Prostate gland (tissue), 2 donors: ENCODE data around the gene CCDC149. TPM values are rescaled to one million over a fixed set of nuclear protein-coding genes. Genes with fewer than 3 reads are reported as not detected.

ENCODE experiments used
- DNase-seq: peaks from one replicate; pipeline ENCODE4 v3.0.0-alpha.2; 2019; ENCODE audit warnings: low spot score
- H3K27ac ChIP-seq, 2 donors: fragments of 200-600 bp; sonication (generic); 2 replicates each; pipeline ENCODE4 v1.5.1; 2017 to 2019
- H3K27me3 ChIP-seq: fragments of 200-600 bp; sonication (generic); replicated peaks from 2 replicates; pipeline ENCODE4 v1.5.1; 2019; ENCODE audit not compliant: insufficient read depth
- H3K36me3 ChIP-seq, 2 donors: fragments of 200-600 bp; sonication (generic); 1 replicate in 1 of 2; 2 replicates in 1 of 2; pipeline versions ENCODE4 v1.5.1 to v1.8.1; 2017 to 2019
- H3K4me1 ChIP-seq: fragments of 200-600 bp; sonication (generic); replicated peaks from 2 replicates; pipeline ENCODE4 v1.5.1; 2019
- H3K4me3 ChIP-seq, 2 donors: fragments of 200-600 bp; sonication (generic); 2 replicates each; pipeline ENCODE4 v1.5.1; 2017 to 2019
- H3K9me3 ChIP-seq: fragments of 200-600 bp; sonication (generic); 2 replicates; pipeline ENCODE4 v1.5.1; 2017
- CTCF ChIP-seq, 4 experiments: fragments of 200-600 bp in 2 of 4; fragments of 450-650 bp in 2 of 4; sonication (generic) in 2 of 4; IDR thresholded peaks; 1 replicate in 3 of 4; 2 replicates in 1 of 4; pipeline ENCODE4 v1.5.1; 2016 to 2019; ENCODE audit warnings: antibody characterized with exemption in 4 of 4, mild to moderate bottlenecking in 2 of 4, moderate library complexity in 2 of 4
- POLR2A ChIP-seq: fragments of 450-650 bp; IDR thresholded peaks from one replicate; pipeline ENCODE4 v1.6.1; 2016; ENCODE audit warnings: antibody characterized with exemption, mild to moderate bottlenecking
- POLR2AphosphoS5 ChIP-seq: sonication (generic); formaldehyde crosslinking; IDR thresholded peaks from one replicate; pipeline ENCODE4 v1.6.1; 2017; ENCODE audit warnings: antibody characterized with exemption
- WGBS: methylation state at CpG from one replicate; pipeline ENCODE4 v1.1.5; 2018; 5-methylcytosine and 5-hydroxymethylcytosine counted together
- intact Hi-C: fragments of 100-400 bp; cut with DNase I; formaldehyde crosslinking; loops from one replicate; pipeline ENCODE4 v1.14.2; 2022
- total RNA-seq, 2 donors: library from RNA; depleted of rRNA; stranded (reverse); fragments of >200 nt; gene quantifications; one replicate each; pipeline ENCODE4 v1.1.0, GENCODE V29; 2016

CCDC149 gene
- total RNA-seq, 2 donors from 2014 or later: 14.0 to 19.6 TPM

GRCh38 chr4:24845902-24846301, 66.9 kb downstream of the CCDC149 start:
- WGBS: 91% methylated on average over 5 of the region's 5 CpGs
- TF ChIP-seq POLR2A: no peak
- TF ChIP-seq CTCF (IDR thresholded peaks at IDR 0.05): no peak
- TF ChIP-seq POLR2AphosphoS5: no peak
- Histone ChIP-seq H3K27me3 (no peaks in the 10 kb centered on the region), H3K4me1 (no peaks in the 10 kb centered on the region), H3K36me3 (no peaks in the 10 kb centered on the region), H3K4me3 (no peak overlapping the region), H3K27ac (no peak overlapping the region), H3K9me3 (no peaks in the 10 kb centered on the region)
- intact Hi-C loops: no loop called here
- DNase-seq: no peak

GRCh38 chr4:24845132-24845531, 67.7 kb downstream of the CCDC149 start:
- no peaks in the 10 kb centered on the region for H3K27me3 ChIP-seq
- H3K4me1 ChIP-seq: no peaks in the 10 kb centered on the region
- TF ChIP-seq POLR2A (no peak), POLR2AphosphoS5 (no peak), CTCF (IDR thresholded peaks at IDR 0.05) (no peak)
- intact Hi-C loops: no loop called here
- no peak overlapping the region for H3K27ac ChIP-seq
- DNase-seq: no peak
- no peak overlapping the region for H3K4me3 ChIP-seq
- 97% methylated on average over 8 of the region's 8 CpGs for WGBS
- H3K9me3 ChIP-seq: no peaks in the 10 kb centered on the region
- H3K36me3 ChIP-seq: no peaks in the 10 kb centered on the region

- Histone ChIP-seq H3K27ac (no peak overlapping the region), H3K27me3 (no peaks in the 10 kb centered on the region), H3K4me3 (no peak overlapping the region), H3K9me3 (no peaks in the 10 kb centered on the region), H3K4me1 (no peaks in the 10 kb centered on the region), H3K36me3 (no peaks in the 10 kb centered on the region)
- 75% methylated on average over 3 of the region's 3 CpGs for WGBS
- no peak for DNase-seq
- TF ChIP-seq CTCF (IDR thresholded peaks at IDR 0.05): no peak
- no peak for TF ChIP-seq POLR2A
- intact Hi-C loops: no loop called here
Observed at GRCh38 chr4:24843096-24843495, 69.7 kb downstream of the CCDC149 start.

- no peak for DNase-seq
- intact Hi-C loops: no loop called here
- Histone ChIP-seq H3K36me3 (no peaks in the 10 kb centered on the region), H3K4me1 (no peaks in the 10 kb centered on the region), H3K27me3 (no peaks in the 10 kb centered on the region), H3K9me3 (no peaks in the 10 kb centered on the region), H3K4me3 (no peak overlapping the region), H3K27ac (no peak overlapping the region)
- no peak for TF ChIP-seq CTCF (IDR thresholded peaks at IDR 0.05)
- TF ChIP-seq POLR2AphosphoS5: no peak
- TF ChIP-seq POLR2A: no peak
- 91% methylated on average over 9 of the region's 9 CpGs for WGBS
Observed at GRCh38 chr4:24842356-24842755, 70.5 kb downstream of the CCDC149 start.

GRCh38 chr4:24840826-24841543, 71.9 kb downstream of the CCDC149 start:
- H3K4me1 ChIP-seq: no peaks in the 10 kb centered on the region
- TF ChIP-seq POLR2A: no peak
- TF ChIP-seq POLR2AphosphoS5: peak; percentile 19
- no peak for TF ChIP-seq CTCF (IDR thresholded peaks at IDR 0.05)
- WGBS: 41% methylated on average over 3 of the region's 3 CpGs
- H3K27ac ChIP-seq: no peak overlapping the region
- H3K36me3 ChIP-seq: no peaks in the 10 kb centered on the region
- intact Hi-C loops: no loop called here
- DNase-seq: peak; percentile 13
- no peaks in the 10 kb centered on the region for H3K9me3 ChIP-seq
- H3K4me3 ChIP-seq: no peak overlapping the region
- H3K27me3 ChIP-seq: no peaks in the 10 kb centered on the region
